Cerebellar nuclear complex (tissue), 1 donor: ENCODE measurements around the gene PHKG2.

ENCODE experiments used
- DNase-seq, 2 experiments: peaks; one replicate each; lab custom pipeline; 2025; lab: John Stamatoyannopoulos, UW

PHKG2 gene

GRCh38 chr16:30756781-30757100, 8.5 kb downstream of the PHKG2 start:
- no peak for DNase-seq

- DNase-seq = peak in 1 of 2 experiments; percentile 17
Measured at GRCh38 chr16:30757316-30757715, 9.1 kb downstream of the PHKG2 start.

- DNase-seq = no peak
Measured at GRCh38 chr16:30758988-30759491, 10.8 kb downstream of the PHKG2 start.

- DNase-seq = no peak
Measured at GRCh38 chr16:30760001-30760559, 11.9 kb downstream of the PHKG2 start.

GRCh38 chr16:30760577-30761426, 12.6 kb downstream of the PHKG2 start:
- no peak for DNase-seq

GRCh38 chr16:30761427-30761927, 13.3 kb downstream of the PHKG2 start:
- no peak for DNase-seq

GRCh38 chr16:30761928-30762902, 14.0 kb downstream of the PHKG2 start, which contains the start of the genes CFAP119 and RNF40:
Gene CFAP119 (minus strand): TSS chr16:30762062. CDS start chr16:30761748, 314 bp downstream.
Gene RNF40 (plus strand): TSS chr16:30762322. CDS start chr16:30762546, 224 bp downstream.
- DNase-seq = peak; percentile 83 to 94

GRCh38 chr16:30762991-30763725, 14.9 kb downstream of the PHKG2 start:
- DNase-seq = no peak

GRCh38 chr16:30764086-30764485, 15.9 kb downstream of the PHKG2 start:
- no peak for DNase-seq

GRCh38 chr16:30764816-30765465, 16.7 kb downstream of the PHKG2 start:
- no peak for DNase-seq

- DNase-seq = no peak
Measured at GRCh38 chr16:30766206-30766932, 18.1 kb downstream of the PHKG2 start.

- DNase-seq = no peak
Measured at GRCh38 chr16:30766933-30767284, 18.7 kb downstream of the PHKG2 start.

- DNase-seq = no peak
Measured at GRCh38 chr16:30767767-30768465, 19.7 kb downstream of the PHKG2 start.

- DNase-seq = no peak
Measured at GRCh38 chr16:30768583-30769181, 20.5 kb downstream of the PHKG2 start.

- no peak for DNase-seq
Measured at GRCh38 chr16:30769379-30770089, 21.3 kb downstream of the PHKG2 start.

GRCh38 chr16:30771726-30772125, 23.5 kb downstream of the PHKG2 start:
- no peak for DNase-seq

GRCh38 chr16:30773826-30774225, 25.6 kb downstream of the PHKG2 start:
- DNase-seq = no peak
